Lower leg skin (tissue), 3 donors: Measurements from ENCODE around the gene PRX.

Experiments used
- CTCF ChIP-seq, 3 donors: fragments of 450-650 bp; IDR thresholded peaks; one replicate each; pipeline ENCODE4 v1.5.1; 2016; ENCODE audit warnings: antibody characterized with exemption in 3 of 3, mild to moderate bottlenecking in 3 of 3, moderate library complexity in 2 of 3
- POLR2A ChIP-seq, 2 donors: fragments of 450-650 bp; IDR thresholded peaks; one replicate each; pipeline ENCODE4 v1.6.1; 2016 to 2017; ENCODE audit warnings: antibody characterized with exemption in 2 of 2, mild to moderate bottlenecking in 1 of 2, moderate library complexity in 1 of 2

GRCh38 chr19:40438284-40438683 is 25.1 kb upstream of the PRX start:
- TF ChIP-seq CTCF (IDR thresholded peaks at IDR 0.05) (no peak), POLR2A (IDR thresholded peaks at IDR 0.05) (no peak)
